Mesenteric fat pad (tissue), 1 donor: Measurements from ENCODE around the gene AIRE. TPM values are rescaled to one million over a fixed set of nuclear protein-coding genes. Genes with fewer than 3 reads are reported as not detected.
"Not testable (repeated sequence)": the region's sequence is repeated elsewhere in the genome, so short reads cannot be mapped to it uniquely, and the experiment has no call there.

Experiments used
- DNase-seq: peaks from one replicate; pipeline ENCODE4 v3.0.0-alpha.2; 2020; ENCODE audit warnings: low spot score
- total RNA-seq: library from RNA; stranded (reverse); fragmentation: NEBNext Ultra II Directional; extraction: Animal tissue kit (Norgen Biotek cat#: 25700); gene quantifications from one replicate; pipeline ENCODE4 v1.2.1, GENCODE V29; 2021
- donor health status: DM: yes; HTN: yes; CAD: no.

Gene AIRE
- total RNA-seq, 1 donor from 2014 or later, result not detected

- no peak for DNase-seq
These were observed 19.9 kb upstream of the AIRE start for GRCh38 chr21:44265734-44266270.

- no peak for DNase-seq
These were observed 18.0 kb upstream of the AIRE start for GRCh38 chr21:44267655-44268142.

- DNase-seq, result no peak
These were observed 16.6 kb upstream of the AIRE start for GRCh38 chr21:44269090-44269489.

GRCh38 chr21:44271558-44272283, 14.0 kb upstream of the AIRE start:
- DNase-seq, result no peak

- DNase-seq, result no peak
These were observed 13.3 kb upstream of the AIRE start for GRCh38 chr21:44272284-44272858.

- no peak for DNase-seq
These were observed 12.6 kb upstream of the AIRE start for GRCh38 chr21:44273046-44273445.

GRCh38 chr21:44275041-44275440, 10.6 kb upstream of the AIRE start:
- DNase-seq, result no peak

GRCh38 chr21:44279354-44280260, 6.1 kb upstream of the AIRE start:
- DNase-seq, result no peak

- no peak for DNase-seq
These were observed 3.9 kb upstream of the AIRE start for GRCh38 chr21:44281801-44282200.

GRCh38 chr21:44282370-44282769, 3.3 kb upstream of the AIRE start:
- DNase-seq, result no peak

- not testable (repeated sequence) for DNase-seq
These were observed 2.4 kb upstream of the AIRE start for GRCh38 chr21:44283211-44283785.

- no peak for DNase-seq
These were observed 1.7 kb upstream of the AIRE start for GRCh38 chr21:44283948-44284347.

GRCh38 chr21:44286086-44286715, 525 bp downstream of the AIRE start:
- DNase-seq, result no peak

GRCh38 chr21:44286716-44287632, 1.3 kb downstream of the AIRE start:
- DNase-seq, result no peak

GRCh38 chr21:44288251-44289110, 2.8 kb downstream of the AIRE start:
- DNase-seq, result no peak

GRCh38 chr21:44289381-44290010, 3.8 kb downstream of the AIRE start:
- DNase-seq, result no peak

GRCh38 chr21:44290327-44291077, 4.8 kb downstream of the AIRE start:
- DNase-seq, result no peak
